ENCODE data around the gene ZNF610.

ZNF610 gene

DNA sequence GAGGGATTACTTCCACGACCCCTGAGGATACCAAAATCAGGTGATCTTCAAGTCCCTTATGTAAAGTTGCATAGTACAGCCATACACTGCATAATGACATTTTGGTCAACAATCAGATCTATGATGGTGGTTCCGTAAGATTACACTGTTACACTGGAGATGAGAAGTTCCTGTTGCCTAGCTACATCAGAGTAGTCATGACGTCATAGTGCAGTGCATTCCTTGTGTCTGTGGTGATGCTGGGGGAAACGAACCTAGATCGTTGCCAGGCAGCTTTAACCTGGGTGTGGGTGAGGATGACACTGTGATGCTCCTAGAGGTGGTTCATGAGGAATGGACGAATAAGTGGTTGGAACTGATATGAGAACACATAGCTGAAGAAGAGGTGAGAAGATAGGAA lies 9.1 kb downstream of the ZNF610 start:
- H3K4me3 ChIP-seq (ENCODE audit: low read depth, low read length) = no peak overlapping the region
- TF ChIP-seq, protein P1, sequence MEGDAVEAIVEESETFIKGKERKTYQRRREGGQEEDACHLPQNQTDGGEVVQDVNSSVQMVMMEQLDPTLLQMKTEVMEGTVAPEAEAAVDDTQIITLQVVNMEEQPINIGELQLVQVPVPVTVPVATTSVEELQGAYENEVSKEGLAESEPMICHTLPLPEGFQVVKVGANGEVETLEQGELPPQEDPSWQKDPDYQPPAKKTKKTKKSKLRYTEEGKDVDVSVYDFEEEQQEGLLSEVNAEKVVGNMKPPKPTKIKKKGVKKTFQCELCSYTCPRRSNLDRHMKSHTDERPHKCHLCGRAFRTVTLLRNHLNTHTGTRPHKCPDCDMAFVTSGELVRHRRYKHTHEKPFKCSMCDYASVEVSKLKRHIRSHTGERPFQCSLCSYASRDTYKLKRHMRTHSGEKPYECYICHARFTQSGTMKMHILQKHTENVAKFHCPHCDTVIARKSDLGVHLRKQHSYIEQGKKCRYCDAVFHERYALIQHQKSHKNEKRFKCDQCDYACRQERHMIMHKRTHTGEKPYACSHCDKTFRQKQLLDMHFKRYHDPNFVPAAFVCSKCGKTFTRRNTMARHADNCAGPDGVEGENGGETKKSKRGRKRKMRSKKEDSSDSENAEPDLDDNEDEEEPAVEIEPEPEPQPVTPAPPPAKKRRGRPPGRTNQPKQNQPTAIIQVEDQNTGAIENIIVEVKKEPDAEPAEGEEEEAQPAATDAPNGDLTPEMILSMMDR (IDR thresholded peaks at IDR 0.05; ENCODE audit: insufficient read depth, low read depth, low read length, missing control alignments) = no peak
- DNase-seq (ENCODE audit: low read depth) = no peak

DNA sequence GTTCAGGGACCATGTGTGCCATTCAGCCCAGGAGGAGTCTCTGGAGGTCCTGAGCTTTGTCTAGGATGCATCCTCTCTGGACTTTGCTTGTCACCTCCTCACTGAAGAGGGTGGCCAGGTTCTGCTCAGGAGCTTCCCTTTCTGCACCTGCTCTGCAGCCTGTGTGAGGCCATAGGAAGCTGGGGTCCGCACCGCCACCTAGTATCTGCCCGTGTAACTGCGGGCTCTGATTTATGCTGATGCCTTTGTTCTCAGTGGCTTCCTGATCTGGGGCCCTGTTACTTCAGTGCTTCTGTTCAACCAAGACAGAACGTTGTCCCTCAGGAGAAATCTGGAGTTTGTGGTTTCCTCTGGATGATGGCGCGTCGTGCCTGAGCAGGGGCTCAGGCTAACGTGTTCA lies 15.5 kb downstream of the ZNF610 start:
- TF ChIP-seq, protein P1 (IDR thresholded peaks at IDR 0.05; ENCODE audit: insufficient read depth, low read depth, low read length, missing control alignments) = no peak
- no peak for DNase-seq (ENCODE audit: low read depth)
- H3K4me3 ChIP-seq (ENCODE audit: low read depth, low read length) = no peak overlapping the region

DNA sequence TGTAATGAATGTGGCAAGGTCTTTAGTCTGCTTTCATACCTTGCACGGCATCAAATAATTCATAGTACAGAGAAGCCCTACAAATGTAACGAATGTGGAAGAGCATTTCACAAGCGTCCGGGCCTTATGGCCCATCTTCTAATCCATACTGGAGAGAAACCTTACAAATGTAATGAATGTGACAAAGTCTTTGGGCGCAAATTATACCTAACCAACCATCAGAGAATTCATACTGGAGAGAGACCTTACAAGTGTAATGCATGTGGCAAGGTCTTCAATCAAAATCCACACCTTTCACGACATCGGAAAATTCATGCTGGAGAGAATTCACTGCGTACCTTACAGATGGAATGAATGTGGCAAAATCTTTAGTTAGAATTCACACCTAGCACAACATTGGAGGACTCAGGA lies 30.4 kb downstream of the ZNF610 start:
- TF ChIP-seq, protein P1 (IDR thresholded peaks at IDR 0.05; ENCODE audit: insufficient read depth, low read depth, low read length, missing control alignments) = no peak
- no peak for DNase-seq (ENCODE audit: low read depth)
- H3K4me3 ChIP-seq (ENCODE audit: low read depth, low read length) = no peak overlapping the region

DNA sequence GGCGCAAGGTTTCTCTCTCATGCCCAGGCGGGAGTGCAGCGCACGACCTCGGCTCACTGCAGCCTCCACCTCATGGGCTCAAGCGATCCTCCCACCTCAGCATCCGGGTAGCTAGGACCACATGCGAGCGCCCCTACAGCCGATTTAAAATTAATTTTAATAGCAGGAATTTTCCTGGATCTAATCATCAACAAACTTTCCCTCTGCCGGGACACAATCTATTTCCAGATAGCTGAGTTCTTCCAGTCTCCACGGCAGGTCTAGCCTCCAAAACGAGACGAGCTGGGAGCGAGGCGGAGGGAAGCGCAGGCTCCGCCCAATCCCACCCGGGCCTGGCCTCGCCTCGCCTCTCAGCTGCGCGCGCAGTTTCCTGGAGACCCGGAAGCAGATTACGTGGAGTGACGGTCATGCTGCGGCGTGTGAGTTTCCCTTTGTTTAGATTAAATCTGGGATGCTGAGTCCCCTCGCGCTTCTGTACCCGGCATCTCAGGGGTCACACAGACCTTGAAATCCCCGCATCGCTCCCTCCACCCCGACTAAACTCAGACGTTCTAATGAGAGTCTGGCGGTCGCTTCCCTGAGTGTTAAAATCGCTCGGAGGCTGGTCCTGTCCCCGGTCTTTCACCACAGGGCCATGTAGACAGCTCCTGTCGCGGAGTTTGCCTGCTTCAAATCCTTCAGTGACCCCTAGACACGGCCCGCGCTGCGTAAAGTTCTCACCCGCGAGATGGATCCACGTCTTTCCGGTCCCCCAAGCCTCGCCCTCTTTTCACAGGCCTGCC lies 33.7 kb downstream of the ZNF610 start, which contains the start of gene ZNF880:
Gene ZNF880, plus strand, starts transcription at position 365 of the 782 bp plus-strand sequence. Its CDS starts 43 bp downstream, at position 408.
- DNase-seq (ENCODE audit: low read depth) = peak; percentile 22
- no peak within 1 kb of the TSS for H3K4me3 ChIP-seq (ENCODE audit: low read depth, low read length)

DNA sequence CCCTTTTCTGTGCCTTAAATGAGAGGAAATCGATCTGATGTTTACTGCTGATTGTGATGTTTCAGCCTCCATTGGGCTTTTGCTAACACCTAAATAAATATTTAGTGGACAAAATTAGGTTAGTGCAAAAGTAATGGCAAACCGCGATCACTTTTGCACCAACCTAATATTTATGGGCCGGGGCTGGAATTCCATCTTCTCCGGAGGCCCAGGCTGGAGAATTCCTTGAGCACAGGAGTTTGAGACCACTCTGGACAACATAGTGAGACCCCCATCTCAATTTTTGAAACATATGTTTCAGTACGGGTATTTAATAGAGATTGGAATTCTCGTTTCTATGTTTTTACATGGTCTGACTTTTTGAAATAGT lies 34.3 kb downstream of the ZNF610 start:
- TF ChIP-seq, protein P1 (IDR thresholded peaks at IDR 0.05; ENCODE audit: insufficient read depth, low read depth, low read length, missing control alignments) = no peak
- DNase-seq (ENCODE audit: low read depth) = no peak
- no peak overlapping the region for H3K4me3 ChIP-seq (ENCODE audit: low read depth, low read length)

More for the DNA sequence above, 33.7 kb downstream of the ZNF610 start, which contains the start of gene ZNF880:
- TF ChIP-seq, protein P1 (IDR thresholded peaks at IDR 0.05; ENCODE audit: insufficient read depth, low read depth, low read length, missing control alignments) = no peak

DNA sequence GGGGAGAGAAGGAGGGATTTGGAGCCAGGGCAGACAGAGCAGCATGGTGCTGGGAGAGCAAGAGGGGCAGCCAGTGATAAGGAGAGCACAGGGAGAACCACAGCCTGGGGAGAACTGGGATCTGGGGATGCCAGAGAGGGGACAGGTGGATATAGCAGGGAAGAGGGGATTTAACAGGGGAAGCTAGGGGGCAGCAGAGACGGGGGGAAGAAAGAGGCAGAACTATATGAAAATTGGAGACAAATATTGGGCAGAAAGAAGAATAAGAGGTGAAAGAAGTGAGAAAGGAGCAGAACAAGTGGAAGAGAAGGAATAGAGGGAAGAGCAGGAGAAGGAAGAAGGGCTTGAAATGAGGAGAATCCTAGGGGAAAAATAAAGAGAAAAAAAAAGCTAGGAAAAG lies 55.1 kb downstream of the ZNF610 start:
- H3K4me3 ChIP-seq (ENCODE audit: low read depth, low read length) = no peak overlapping the region
- TF ChIP-seq, protein P1 (IDR thresholded peaks at IDR 0.05; ENCODE audit: insufficient read depth, low read depth, low read length, missing control alignments) = no peak
- DNase-seq (ENCODE audit: low read depth) = no peak
